Keratinocyte (primary cell): Measurements from ENCODE around the gene IL7R.
"Not testable (repeated sequence)": the region's sequence is repeated elsewhere in the genome, so short reads cannot be mapped to it uniquely, and the experiment has no call there.

ENCODE experiments used
- CTCF ChIP-seq, 3 experiments: IDR thresholded peaks in 1 of 3; conservative IDR thresholded peaks in 1 of 3; optimal IDR thresholded peaks in 1 of 3; 2 replicates in 2 of 3; 3 replicates in 1 of 3; pipeline versions ENCODE3 to v1.5.1; 2011; ENCODE audit warnings: low read length in 3 of 3, mild to moderate bottlenecking in 3 of 3, moderate library complexity in 2 of 3, control low read depth in 1 of 3, inconsistent platforms in 1 of 3; ENCODE audit not compliant: insufficient read depth in 2 of 3; ENCODE audit errors: extremely low read depth in 1 of 3
- EZH2 ChIP-seq: IDR thresholded peaks from one replicate; pipeline ENCODE4 v1.6.1; 2012; ENCODE audit warnings: inconsistent platforms, mild to moderate bottlenecking, low read length, moderate library complexity

- TF ChIP-seq CTCF (optimal IDR thresholded peaks at IDR 0.05 in 1 of 3, IDR thresholded peaks at IDR 0.05 in 1 of 3, conservative IDR thresholded peaks at IDR 0.05 in 1 of 3; ENCODE audit: extremely low read depth in 1 of 3, insufficient read depth in 2 of 3, low read length in 3 of 3); EZH2: not testable (repeated sequence)
These were observed 416 bp upstream of the IL7R start for GRCh38 chr5:35856186-35856764.
